ENCODE results near the gene GORAB. TPM values are rescaled to one million over a fixed set of nuclear protein-coding genes. Genes with fewer than 3 reads are reported as not detected.

The GORAB gene
- total and polyA plus RNA-seq, 12 donors: 5.6 to 14.4 (median 9.4) TPM

GRCh38 chr1:170560681-170561285 is 28.8 kb downstream of the GORAB start:
- Histone ChIP-seq H3K4me1 (peaks cover 0 to 24% (median 18%) of the 10 kb centered on the region in 9 donors), H3K4me3 (no peak overlapping the region), H3K27me3 (no peaks in the 10 kb centered on the region), H3K27ac (no peak overlapping the region), H3K9me3 (peaks cover 0 to 28% (median 2%) of the 10 kb centered on the region in 11 donors), H3K36me3 (no peaks in the 10 kb centered on the region)
- 91 to 98% methylated on average over 4 of the region's 4 CpGs for WGBS, 2 donors
- ATAC-seq (no peak), DNase-seq (no peak)
- TF ChIP-seq, protein P1, sequence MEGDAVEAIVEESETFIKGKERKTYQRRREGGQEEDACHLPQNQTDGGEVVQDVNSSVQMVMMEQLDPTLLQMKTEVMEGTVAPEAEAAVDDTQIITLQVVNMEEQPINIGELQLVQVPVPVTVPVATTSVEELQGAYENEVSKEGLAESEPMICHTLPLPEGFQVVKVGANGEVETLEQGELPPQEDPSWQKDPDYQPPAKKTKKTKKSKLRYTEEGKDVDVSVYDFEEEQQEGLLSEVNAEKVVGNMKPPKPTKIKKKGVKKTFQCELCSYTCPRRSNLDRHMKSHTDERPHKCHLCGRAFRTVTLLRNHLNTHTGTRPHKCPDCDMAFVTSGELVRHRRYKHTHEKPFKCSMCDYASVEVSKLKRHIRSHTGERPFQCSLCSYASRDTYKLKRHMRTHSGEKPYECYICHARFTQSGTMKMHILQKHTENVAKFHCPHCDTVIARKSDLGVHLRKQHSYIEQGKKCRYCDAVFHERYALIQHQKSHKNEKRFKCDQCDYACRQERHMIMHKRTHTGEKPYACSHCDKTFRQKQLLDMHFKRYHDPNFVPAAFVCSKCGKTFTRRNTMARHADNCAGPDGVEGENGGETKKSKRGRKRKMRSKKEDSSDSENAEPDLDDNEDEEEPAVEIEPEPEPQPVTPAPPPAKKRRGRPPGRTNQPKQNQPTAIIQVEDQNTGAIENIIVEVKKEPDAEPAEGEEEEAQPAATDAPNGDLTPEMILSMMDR (IDR thresholded peaks at IDR 0.05): no peak
- intact Hi-C loops (cut with DNase I): no loop called here

DNA sequence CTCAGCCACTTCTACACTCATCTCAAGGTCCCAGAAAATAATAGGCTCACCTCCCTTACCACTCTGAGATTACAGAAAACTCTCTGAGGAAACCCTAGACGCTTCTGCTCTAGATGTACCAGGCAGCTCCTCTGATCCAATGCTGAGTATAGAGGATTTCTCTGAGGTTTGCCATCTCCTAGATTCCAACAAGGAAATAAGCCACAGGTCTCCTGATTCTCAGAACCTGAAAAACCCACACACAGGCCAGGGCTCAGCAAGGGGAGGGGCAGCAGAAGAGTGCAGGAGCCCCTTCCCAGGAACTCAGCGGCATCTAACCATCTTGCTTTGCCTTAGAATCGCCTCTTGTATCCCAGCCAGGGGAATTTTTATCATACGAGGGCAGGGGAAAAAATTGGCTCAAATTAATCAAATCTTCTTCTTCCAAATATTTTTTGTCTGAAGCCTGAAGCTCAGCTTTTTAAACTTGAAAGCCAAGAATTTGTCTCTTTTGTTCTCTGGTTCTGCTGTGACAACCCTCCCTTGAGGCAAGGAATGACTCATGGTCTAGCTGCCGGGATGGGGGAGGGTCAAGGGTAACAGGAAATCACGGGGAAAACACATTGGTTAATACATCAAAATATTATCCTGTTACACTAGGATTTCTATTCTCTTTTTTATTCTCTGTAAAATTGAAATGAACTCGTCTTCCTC is 30.8 kb downstream of the GORAB start:
- WGBS, 2 donors: 32 to 44% methylated on average over 7 of the region's 7 CpGs
- peak; percentile 15 to 85 for DNase-seq

DNA sequence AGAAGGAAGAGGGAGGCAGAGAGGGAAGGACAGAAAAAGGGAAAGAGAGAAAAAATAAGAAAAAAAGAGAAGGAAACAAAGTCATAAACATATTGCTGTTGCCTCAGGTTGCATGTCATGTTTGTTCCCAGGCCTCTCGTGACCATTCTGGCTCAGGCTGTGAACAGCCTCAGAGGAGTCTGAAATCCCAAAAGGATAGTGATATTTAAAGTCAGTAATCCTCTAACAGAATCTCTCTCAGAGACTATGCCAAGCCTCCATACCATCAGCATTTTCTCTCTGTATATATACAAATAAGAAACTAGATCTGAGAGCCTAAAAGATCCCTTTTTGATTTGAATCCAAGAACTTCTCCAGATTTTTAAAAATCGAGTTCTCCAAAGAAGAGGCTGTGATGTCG is 35.2 kb downstream of the GORAB start:
- intact Hi-C loops (cut with DNase I): no loop called here
- Histone ChIP-seq H3K36me3 (no peaks in the 10 kb centered on the region), H3K4me1 (peaks cover 0 to 22% (median 17%) of the 10 kb centered on the region in 9 donors), H3K27ac (peak overlapping the region in 2 of 10 donors; percentile 1 to 88), H3K27me3 (no peaks in the 10 kb centered on the region), H3K9me3 (peaks cover 0 to 18% (median 0%) of the 10 kb centered on the region in 11 donors), H3K4me3 (no peak overlapping the region)
- no peak for ATAC-seq
- TF ChIP-seq, protein P1 (IDR thresholded peaks at IDR 0.05): no peak
- WGBS, 2 donors: 67 to 83% methylated on average over 3 of the region's 3 CpGs
- DNase-seq: no peak

More for the DNA sequence above, 30.8 kb downstream of the GORAB start:
- TF ChIP-seq, protein P1 (IDR thresholded peaks at IDR 0.05): no peak
- Histone ChIP-seq H3K4me1 (peaks cover 0 to 24% (median 18%) of the 10 kb centered on the region in 9 donors), H3K27me3 (no peaks in the 10 kb centered on the region), H3K4me3 (peak overlapping the region in 2 of 10 donors; percentile 25), H3K36me3 (no peaks in the 10 kb centered on the region), H3K27ac (peak overlapping the region; percentile 11 to 88 (median 76)), H3K9me3 (peaks cover 0 to 28% (median 2%) of the 10 kb centered on the region in 11 donors)
- intact Hi-C loops (cut with DNase I): no loop called here
- ATAC-seq: peak in 7 of 8 donors; percentile 89 to 97 (median 92)

DNA sequence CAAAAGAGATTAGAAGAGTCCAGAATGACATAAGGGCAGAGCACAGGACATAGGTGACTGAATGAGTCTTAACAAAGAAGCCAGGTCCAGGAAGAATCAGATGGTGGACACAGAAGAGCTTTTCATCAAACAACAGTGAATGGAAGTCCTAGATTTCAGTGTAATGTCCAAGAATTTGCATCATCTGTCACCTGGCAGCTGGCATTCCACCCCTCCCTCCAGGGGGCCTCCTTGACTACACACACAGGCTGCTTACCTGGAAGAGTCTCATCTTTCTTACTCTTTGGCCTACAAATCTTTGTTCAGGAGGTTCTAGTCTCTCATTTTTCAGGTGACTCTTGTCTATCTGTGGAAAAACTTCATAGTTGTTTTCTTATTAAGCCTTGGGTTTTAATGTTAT is 36.2 kb downstream of the GORAB start:
- DNase-seq: no peak
- no peaks in the 10 kb centered on the region for H3K36me3 ChIP-seq
- TF ChIP-seq, protein P1 (IDR thresholded peaks at IDR 0.05): no peak
- no peak for ATAC-seq
- H3K4me1 ChIP-seq: peaks cover 0 to 12% (median 8%) of the 10 kb centered on the region in 9 donors
- no peaks in the 10 kb centered on the region for H3K27me3 ChIP-seq
- intact Hi-C loops (cut with DNase I): no loop called here
- peaks cover 0 to 25% (median 0%) of the 10 kb centered on the region in 11 donors for H3K9me3 ChIP-seq
- H3K27ac ChIP-seq: no peak overlapping the region
- H3K4me3 ChIP-seq: no peak overlapping the region
